GM13977 (cell line): ENCODE results near the gene RBPJ.
A peak's percentile ranks its signal among the peaks of the same experiment; 100 is the strongest.

ENCODE experiments used
- DNase-seq: peaks from one replicate; pipeline ENCODE4 v3.0.0; 2012; ENCODE audit warnings: low spot score
- CTCF ChIP-seq: IDR thresholded peaks from 2 replicates; pipeline ENCODE4 v1.5.1; 2012; ENCODE audit warnings: mild to moderate bottlenecking, control low read depth; ENCODE audit not compliant: insufficient read depth; ENCODE audit errors: extremely low read depth, missing control alignments
- in situ Hi-C: fragments of 300-500 bp; cut with MboI; formaldehyde crosslinking; loops from one replicate; pipeline ENCODE4 v1.12.0; 2022; ENCODE audit warnings: low sequenced_read_pairs, low pct_unique_long_range_greater_than_20kb, mixed read lengths, inconsistent platforms; ENCODE audit not compliant: unreplicated experiment

RBPJ gene

GRCh38 chr4:26321373-26322221, 783 bp downstream of the RBPJ start:
- no peak for TF ChIP-seq CTCF
- in situ Hi-C loops = loop anchor here (10.0 kb wide), 1 partner anchor 257 kb away; no protein-coding TSS in a partner anchor
- no peak for DNase-seq

- DNase-seq = no peak
- in situ Hi-C loops = loop anchor here (10.0 kb wide), 1 partner anchor 258 kb away; no protein-coding TSS in a partner anchor
- no peak for TF ChIP-seq CTCF
Observed at GRCh38 chr4:26322346-26322745, 1.5 kb downstream of the RBPJ start.

GRCh38 chr4:26323821-26324220, 3.0 kb downstream of the RBPJ start:
- in situ Hi-C loops = loop anchor here (10.0 kb wide), 1 partner anchor 259 kb away; no protein-coding TSS in a partner anchor
- TF ChIP-seq CTCF = no peak
- no peak for DNase-seq

- no peak for DNase-seq
- TF ChIP-seq CTCF = peak; percentile 49
- in situ Hi-C loops = loop anchor here (10.0 kb wide), 1 partner anchor 260 kb away; no protein-coding TSS in a partner anchor
Observed at GRCh38 chr4:26325191-26325590, 4.4 kb downstream of the RBPJ start.

- no peak for DNase-seq
- in situ Hi-C loops = loop anchor here (10.0 kb wide), 1 partner anchor 262 kb away; no protein-coding TSS in a partner anchor
Observed at GRCh38 chr4:26326791-26327190, 6.0 kb downstream of the RBPJ start.

More at GRCh38 chr4:26326791-26327190, 6.0 kb downstream of the RBPJ start:
- TF ChIP-seq CTCF = no peak
